Activated T-cell treated with anti-CD3 and anti-CD28 coated beads, Interleukin-2, amount 50 U/mL, for 48 hours (primary cell): ENCODE results near the gene MRNIP.
"Not testable (repeated sequence)": the region's sequence is repeated elsewhere in the genome, so short reads cannot be mapped to it uniquely, and the experiment has no call there.

Source experiments
- DNase-seq, 2 experiments: peaks; one replicate each; pipeline ENCODE4 v3.0.0-alpha.2; 2020

MRNIP gene

DNA sequence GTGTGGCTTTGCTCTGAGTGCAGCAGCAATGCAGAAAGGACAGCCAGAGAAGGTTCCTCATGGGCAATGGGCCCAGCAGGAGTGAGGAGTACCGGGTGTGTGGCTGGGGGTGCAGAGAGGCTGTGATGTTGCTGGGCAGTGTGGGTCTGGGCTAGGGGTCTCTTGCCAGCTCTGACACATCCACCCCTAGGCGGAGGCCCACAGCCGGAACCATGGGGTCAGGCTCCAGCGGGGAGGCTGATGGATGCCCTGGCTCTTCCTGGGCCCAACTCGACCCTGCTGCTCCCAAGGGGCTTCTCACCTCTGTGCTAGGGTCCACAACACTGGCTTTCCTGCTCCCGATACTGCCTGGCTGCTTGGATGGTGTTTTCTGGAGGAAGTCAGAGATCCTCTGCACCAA, 29.2 kb upstream of the MRNIP start:
- DNase-seq: no peak

DNA sequence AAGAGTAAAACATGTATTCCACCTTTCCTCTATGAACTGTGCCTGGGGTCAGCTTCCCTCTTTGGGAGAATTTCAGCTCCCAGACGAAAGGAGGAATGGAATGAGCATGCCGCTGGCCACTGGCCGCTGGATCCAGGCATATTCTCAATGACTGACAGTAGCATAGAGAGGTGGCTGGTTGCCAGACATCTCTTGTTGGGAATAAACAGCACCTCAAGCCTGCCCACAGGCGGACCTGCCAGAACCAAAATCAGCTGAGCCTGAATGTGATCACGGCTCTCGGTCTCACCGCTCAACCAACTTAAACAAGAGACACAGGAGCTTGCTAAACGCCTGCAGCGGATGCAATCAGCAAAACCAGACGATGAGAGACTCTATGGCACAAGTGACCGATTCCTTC, 28.5 kb upstream of the MRNIP start:
- DNase-seq: no peak

DNA sequence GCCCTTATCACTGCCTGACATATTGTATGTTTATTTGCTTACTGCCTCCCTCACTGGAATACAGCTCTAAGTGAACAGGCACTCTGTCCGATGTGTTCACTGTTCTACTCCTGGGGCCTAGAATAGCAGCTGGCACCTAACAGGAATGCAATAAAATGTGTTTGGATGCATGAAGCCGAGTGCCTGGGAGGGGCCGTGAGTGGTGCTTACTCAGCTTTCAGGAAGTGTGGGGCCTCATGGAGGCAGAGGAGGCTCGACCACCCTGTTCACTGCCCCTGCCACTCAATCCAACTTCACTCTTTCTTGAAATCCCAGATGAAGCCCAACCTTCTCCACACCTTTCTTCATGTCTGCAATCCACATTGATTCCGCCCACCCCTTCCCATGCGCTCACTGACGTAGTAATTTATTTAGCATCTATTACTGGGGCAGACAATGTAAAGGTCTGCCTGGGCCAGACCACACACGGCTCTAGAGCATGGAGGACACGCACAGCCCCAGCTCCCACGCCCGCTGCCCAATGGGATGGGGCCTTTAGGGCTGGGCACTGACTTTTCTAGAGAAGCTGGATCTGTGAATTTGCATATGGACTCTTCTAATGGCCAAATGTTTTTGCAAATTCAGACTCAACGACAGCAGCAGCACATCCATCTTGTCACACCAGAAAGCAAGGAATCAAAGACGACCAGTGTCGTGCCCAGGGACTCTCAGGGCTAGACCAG, 27.7 kb upstream of the MRNIP start:
- DNase-seq: no peak

DNA sequence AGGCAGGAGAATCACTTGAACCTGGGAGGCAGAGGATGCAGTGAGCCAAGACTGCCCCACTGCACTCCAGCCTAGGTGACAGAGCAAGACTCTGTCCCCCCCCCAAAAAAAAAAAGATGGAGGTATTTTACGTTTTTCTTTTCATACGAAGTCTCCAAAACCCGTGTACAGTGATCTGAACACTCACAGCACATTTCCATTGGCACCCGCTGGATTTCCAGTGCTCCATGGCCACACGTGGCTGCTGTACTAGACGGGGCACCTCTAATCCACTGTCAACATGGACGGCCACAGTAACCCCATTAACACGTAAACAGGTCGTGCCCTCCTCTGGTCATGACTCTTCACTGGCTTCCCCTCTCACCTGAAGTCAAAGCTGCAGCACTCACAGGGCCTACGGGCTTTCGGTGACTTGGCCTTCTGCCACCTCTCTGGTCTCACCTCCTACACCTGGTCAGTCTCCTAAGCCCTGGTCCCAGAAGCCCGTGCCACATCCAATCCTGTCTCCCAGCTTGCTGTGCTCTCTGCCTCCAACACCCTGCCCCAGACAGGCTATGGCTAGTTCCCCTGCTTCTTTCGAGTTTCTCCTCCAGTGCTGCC, 27.0 kb upstream of the MRNIP start:
- DNase-seq: no peak

DNA sequence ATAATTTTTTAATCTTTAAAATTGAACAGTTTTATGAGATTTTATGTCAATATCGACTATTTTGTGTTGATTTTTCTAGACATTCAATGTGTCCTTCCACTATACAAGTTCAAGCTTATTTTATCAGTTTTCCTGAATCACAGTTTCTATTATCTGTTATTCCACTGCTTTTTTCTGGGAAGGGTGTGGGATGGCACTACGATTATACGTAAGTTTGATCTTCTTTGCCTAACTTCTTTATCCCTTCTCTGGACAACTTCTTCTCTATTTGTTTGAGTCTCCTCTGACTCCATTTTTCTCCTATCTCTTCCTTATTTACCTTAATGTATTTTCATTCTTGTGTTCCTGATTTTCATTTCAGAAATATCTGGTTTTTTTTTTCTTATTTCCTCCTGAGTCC, 24.5 kb upstream of the MRNIP start:
- DNase-seq: no peak

DNA sequence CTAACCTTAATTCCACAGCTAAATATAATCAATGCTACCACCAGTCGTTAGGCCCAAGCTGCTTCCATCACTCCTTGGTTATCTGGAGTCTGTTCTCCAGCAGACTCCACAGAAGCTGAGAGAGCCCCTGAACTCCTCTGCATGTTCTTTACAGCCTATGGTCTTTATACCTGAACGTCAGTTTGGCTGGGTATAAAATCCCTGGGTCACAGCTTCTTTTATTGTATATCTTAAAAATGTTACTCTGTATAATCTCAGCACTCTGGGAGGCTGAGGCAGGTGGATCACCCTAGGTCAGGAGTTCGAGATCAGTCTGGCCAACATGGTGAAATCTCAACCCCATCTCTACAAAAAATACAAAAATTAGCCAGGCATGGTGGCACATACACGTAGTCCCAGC, 23.7 kb upstream of the MRNIP start:
- DNase-seq: no peak

DNA sequence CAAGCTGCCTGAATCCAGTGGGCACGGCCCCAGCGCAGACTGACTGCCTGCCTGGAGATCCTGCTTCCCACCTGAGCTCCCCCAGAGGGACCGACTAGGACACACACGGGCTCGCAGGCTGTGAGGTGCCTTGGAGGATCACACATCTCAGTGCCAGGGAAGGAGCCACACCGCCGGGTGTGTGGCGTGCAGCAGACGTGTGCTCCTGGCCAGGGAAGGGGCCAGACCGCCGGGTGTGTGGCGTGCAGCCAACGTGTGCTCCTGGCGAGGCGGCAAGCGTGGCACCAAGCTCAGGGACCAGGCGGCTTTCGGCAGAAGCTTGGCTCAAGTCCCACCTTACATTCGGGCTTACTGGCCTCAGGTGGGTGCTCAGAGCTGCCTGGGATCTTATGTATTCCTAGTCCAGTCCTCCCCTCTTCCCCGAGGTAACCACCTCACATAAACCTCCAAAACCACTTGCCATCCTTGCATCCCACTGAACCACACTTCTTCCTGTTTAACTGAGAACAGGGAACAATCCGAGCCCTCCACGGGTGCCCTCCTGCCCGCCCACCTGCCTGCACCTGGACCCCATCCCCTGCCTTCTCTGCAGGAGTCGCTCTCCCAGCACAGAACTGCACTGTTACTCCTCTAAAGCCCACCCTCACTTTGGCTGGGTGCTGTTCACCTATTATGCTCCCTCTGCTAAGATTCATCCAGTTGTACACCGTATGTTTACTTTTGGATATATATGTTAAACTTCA, 22.4 kb upstream of the MRNIP start:
- DNase-seq: no peak

DNA sequence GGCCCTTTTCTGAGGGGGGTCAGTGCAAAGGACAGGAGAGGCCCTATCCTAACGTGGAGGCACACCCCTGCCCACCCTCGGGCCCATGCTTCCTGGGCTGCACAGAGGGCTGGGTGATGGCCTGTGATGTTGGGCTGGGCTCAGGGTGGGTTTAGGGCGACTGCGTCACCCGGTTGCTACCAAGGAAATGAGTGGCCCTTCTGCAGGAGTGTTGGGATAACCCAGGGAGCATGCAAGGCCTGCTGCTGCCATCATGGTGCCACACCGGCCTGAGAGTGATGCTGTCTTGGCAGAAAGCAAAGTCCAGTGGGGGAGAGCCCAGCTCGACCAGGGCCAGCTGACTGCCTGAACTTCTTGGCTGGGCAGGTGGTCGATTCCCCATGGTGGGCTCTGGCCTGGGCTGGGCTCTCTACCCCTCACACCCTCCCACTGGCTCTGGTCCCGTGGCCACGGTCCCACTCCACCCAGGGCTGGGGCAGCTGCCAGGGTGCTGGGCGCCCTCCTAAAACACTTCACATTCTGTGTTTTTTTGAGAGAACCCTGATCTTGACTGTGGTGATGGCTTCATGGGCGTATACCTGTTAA, 21.5 kb upstream of the MRNIP start:
- no peak for DNase-seq

DNA sequence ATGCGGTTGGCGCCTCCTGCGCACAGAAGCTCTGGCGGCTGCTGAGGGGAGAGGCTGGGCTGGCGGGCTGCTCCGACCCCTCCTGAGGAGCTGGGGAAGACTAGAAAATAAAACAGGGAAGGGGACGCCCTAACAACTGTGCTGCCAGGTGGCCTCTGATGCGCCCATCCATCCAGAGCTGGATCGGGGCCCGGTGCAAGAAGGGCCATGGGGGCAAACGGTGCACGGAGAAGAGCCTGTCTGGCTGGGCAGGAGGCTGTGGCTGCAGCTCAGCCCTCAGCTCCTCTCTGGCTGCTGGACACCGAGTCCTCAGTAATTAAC, 21.0 kb upstream of the MRNIP start:
- DNase-seq: no peak

DNA sequence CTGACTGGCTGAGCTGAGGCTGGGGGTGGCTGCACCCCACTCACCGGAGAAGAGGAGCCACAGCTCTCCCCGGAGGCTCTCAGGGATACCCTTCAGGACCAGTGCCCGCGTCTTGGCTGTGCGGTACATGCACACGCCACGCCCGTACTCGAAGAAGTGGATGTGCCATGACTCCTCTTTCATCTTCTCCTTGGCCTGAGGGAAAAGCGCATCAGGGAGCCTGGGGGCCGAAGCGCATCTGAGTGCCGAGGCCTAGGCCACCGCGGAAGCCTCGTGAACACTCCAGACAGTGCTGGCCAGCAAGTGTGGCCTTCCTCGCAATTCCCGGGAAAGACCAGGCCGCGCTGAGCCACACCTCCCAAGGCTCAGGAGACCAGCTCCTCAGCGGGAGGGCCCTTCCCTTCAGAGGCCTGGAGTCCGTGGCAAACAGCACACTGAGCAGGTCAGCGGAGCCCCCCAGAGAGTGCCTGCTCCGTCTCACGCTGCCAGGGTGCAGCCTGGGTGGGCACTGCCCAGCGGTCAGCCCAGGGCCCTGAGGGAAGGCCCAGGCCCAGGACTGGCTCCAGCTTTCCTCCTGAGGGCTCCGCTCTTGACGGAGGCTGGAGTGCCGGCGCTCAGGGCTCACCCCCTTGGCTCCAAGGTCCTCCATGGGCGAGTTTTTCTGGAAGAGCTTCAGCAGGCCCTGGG, 20.5 kb upstream of the MRNIP start:
- DNase-seq: no peak

DNA sequence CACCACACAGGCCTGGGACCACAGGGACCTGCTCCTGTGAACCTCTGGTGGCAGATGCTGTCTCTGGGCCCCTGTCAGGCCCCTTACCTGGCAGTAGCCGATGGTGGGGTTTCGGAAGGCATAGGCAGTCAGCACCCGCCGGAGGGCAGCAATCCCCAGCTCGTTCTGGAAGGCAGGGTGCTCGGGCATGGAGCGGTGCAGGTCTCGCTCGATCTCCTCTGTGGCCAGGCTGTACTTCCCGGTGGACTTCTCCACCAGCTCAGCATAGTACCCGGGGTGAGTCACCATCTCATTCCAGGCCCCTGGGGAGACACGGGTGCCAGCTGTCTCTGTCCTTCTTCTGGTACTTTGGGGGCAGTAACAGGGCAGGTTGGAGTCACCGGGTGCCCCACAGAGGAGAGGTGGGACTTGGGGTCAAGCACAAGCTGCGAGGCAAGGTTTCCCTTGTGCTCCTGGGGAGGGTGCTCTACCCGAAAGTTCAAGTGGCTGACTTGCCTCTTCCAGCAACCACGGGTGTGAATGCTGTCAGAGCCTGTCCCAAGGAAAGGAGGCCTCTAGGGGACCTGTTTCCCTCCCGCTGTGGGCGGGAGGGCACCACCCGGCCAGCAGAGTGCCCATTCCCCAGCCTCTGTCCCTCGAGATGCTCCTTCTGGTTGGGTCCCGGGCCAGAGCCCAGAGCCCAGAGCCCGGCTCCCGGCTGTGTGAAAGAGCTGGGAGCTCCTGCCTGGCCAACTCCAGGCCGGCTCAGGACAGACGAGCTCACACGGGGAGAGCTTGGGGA, 19.8 kb upstream of the MRNIP start:
- DNase-seq: no peak

DNA sequence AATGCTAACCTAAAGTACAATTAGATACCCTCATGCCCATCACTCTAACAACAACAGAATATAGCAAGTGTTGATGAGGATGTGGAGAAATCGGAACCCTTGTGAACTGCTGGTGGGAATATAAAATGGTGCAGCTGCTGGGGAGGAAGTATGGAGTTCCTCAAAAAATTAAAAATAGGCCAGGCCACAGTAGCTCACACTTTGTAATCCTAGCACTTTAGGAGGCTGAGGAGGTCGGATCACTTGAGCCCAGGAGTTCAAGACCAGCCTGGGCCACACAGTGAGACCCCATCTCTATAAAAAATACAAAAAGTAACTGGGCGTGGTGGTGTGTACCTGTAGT, 18.0 kb upstream of the MRNIP start:
- no peak for DNase-seq

DNA sequence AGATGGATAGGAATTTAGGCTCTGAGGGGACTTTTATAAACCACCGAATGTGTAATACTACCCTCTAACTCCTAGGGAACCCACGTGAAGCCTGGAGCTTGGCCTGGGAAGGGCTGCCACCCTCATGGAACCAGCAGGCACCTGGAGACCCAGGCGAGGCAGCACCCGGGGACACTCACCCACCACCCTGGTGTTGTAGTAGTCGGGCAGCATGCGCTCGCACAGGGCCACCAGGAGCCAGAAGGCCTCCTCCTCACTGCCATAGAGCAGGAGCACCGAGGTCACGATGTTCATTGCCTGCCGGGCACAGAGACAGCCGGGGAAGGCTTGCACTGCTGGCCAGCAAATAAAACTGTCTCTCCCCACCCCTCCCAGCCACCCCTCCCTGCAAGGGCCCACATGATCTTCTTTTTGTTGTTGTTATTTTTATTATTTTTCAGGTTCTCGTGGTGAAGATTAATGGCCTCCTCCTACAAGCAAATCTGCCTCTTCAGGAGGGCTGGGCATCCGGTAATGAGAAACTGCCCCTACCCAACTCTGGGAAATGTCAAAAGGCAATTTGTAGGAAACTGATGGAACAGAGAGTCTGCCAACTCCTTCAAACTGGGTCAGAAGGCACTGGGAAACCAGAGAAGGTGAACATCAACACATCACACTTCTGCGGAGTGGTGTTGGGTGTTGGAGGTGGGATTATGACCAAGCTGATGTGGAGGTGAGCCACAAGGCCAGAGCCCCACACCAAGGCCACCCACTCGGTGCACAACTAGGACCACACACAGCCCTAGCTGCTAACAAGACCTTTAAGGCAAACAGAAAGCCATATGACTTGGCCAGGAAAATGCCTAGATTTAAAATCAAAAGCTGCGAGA, 17.4 kb upstream of the MRNIP start:
- DNase-seq: no peak

DNA sequence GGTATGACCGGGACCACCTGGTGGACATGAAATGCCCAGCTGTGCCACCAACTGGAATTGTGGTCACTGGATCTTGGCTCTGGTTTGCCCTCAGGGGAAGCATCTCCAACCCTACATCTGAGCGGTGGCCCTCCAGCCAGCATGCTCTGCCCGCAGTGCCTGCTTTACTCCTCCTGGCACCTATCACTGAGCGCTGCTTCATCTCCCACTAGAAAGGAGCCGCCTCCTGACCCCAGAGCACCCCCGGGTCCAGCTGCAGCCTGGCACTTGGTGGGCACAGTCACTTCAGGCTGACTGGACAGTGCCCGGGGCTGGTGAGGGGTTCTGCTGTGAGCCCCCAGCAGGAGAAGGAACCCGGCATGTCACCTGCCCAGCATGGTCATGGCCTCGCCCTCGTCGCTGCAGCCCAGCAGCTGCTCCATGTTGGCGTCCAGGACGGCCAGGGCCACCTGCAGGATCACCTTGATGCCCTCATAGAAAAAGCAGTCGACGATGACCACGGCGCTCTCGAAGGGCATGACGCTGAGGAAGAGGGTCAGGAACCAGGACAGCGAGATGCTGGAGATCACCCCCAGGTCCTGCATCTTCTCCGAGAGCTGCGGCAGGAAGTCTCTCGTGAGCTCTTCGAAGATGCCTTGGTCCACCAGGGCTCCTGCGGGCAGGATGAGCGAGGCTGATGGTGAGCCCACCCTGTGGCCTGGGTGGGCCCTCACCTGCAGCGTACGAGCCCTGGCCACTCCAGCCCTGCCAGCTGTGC, 16.1 kb upstream of the MRNIP start:
- DNase-seq: no peak

DNA sequence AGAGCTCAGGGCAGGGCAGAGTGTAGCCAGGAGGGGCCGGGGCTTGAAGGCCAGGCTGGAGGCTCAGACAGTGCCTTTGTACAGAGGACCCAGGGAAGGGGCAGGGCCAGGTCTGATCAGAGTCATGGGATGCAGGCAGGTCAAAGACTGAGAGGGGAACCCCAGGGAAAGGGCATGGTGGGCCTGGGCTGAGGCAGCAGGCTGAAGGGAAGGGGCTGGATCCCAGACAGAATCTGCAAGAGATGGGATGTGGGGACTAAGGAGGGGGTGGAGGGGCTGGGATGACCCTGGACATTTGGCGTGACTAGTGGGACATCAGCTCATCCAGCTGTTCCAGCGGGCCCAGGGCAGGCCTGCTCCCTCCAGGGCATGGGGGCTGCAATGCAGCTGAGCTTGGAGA, 15.5 kb upstream of the MRNIP start:
- DNase-seq: no peak

DNA sequence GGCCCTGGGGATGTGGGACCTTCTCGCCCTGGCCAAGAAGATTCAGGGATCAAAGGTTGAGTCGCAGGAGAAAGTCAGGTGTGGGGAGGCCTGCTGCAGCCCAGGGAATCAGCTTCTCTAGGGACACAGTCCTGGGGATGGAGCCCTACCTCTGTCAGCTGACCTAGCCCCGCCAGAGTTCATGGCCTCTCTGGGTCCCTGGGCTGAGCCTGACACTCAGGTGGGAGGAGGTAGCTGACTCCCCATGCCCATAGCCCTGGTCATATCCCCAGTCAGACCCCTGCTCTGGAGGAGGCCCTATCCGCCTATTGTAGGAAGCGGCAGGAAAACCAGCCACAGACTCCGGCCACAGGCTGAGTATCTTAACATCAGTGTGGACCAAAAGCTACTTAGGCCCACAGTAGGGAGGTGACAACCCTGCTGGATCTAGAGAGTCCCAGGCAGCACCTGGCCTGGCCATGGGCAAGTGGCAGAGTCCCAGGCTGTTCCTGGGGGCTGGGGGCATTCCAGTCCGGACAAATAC, 15.0 kb upstream of the MRNIP start:
- DNase-seq: no peak

DNA sequence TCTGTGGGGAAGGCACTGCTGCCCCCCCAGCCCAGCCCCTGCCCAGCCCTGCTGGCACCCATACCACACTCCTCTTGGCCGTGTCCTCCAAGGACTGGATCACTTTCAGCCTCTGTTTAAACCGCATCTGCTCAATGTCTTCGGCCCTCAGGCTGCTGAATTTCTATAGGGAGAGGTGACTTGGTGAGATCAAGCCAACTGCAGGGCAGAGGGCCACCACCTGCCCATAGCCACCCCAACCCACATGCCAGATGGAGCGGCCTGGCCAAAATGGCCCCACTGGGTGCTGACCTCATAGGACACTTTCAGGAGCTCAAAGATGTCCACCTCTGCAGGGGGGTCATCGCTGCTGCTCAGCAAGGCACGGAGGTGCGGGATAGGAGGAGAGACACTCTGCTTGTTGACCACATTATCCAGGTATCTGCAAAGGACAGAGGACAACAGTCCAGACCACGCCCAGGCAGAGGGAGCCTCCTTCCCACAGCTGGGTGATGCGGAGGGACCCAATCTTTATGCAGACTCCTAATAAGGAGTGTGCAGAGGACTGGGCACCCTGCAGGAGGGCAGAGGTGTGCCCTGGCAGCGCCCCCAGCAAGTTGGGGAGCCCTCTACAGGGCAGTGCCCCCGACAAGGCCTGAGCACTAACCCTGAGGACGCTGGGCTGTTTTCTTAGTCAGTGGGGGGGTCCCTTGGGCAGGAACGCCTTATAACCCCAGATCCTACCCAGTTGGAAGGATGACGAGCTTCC, 14.4 kb upstream of the MRNIP start:
- no peak for DNase-seq

DNA sequence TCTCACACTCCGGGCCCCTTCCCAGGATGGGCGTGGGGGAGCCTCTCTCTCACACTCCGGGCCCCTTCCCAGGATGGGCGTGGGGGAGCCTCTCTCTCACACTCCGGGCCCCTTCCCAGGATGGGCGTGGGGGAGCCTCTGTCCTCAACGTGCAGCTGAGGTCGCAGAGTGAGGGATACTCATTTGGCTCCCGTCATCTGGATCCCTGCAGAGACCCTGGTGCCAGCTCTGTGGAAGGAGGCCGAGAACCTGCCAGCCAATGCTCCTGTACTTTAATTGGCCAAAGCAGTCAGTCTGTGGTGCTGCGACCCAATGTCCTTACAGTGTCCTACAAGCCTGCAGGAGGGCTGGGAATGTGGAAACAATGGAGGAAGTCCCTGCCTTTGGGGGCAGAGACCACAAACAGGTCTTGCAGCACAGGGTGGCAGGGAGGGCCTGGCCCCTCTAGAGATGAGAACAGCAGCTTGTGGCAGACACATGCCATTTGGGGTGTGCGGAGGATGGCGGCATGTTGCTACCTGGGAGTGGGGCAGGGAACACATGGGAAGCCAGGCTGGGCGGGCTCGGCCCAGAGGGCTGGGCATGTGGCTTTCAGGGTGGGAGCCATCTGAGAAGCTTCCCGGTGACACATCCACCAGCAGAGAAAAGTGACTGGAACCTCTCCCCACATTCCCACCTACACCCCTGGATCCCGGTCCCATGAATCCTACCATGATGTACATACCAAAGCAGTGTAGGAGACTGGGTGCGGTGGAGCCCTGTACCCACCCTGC, 13.6 kb upstream of the MRNIP start:
- DNase-seq: no peak

DNA sequence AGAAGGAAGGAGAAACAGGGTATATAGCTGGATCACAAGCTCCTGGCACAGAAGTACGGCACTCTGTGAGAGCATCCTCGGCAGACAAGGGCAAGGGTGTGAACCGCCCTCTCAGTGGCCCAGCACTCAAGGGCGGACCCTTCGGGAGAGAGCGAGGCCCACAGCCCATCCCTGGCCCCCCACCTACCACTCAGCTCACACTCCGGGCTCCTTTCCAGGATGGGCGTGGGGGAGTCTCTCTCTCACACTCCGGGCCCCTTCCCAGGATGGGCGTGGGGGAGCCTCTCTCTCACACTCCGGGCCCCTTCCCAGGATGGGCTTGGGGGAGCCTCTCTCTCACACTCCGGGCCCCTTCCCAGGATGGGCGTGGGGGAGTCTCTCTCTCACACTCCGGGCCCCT, 12.9 kb upstream of the MRNIP start:
- not testable (repeated sequence) for DNase-seq
